NK-92 (cell line): ENCODE data around the gene LAMB3.

ENCODE experiments used
- DNase-seq: peaks from one replicate; lab custom pipeline; 2025; ENCODE audit not compliant: unreplicated experiment; lab: John Stamatoyannopoulos, UW

Gene LAMB3

GRCh38 chr1:209618756-209619420 lies 33.3 kb downstream of the LAMB3 start:
- no peak for DNase-seq

DNA sequence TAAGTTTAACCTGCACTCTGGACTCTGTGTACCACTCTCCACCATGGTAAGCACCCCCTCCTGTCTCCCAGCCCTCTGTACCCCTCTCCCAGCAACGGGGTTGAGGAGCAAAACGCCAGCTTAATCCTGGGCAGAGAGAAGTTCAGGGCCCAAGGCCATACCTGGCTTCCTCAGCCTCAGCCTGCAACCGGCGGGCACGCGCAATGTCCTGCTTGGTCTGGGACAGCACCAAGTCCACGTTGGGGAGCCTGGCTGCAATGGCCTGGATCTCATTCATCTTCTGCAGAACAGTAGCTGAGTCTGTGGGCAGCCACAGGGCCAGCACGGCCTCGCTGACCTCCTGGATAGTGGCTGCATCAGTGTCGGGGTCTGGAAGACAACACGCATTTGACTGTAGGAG lies 33.9 kb downstream of the LAMB3 start:
- DNase-seq = no peak

GRCh38 chr1:209617755-209618154 lies 34.5 kb downstream of the LAMB3 start:
- no peak for DNase-seq

- no peak for DNase-seq
Measured at GRCh38 chr1:209617047-209617673, 35.1 kb downstream of the LAMB3 start.

GRCh38 chr1:209616366-209617046 lies 35.7 kb downstream of the LAMB3 start:
- DNase-seq = no peak

- no peak for DNase-seq
Measured at GRCh38 chr1:209614906-209615305, 37.3 kb downstream of the LAMB3 start.

DNA sequence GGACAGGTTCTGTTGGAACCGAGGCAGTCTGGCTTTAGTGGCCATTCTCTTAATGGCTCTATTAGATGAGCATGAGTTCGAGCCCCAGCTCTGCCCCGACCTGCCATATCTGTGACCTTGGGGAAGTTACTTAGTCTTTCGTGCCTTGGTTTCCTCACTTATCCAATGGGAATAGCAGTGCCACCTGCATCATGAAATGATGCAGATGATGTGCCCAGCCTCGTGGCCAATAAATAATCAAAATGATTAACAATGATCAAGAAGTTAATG lies 38.1 kb downstream of the LAMB3 start:
- no peak for DNase-seq

GRCh38 chr1:209613400-209614150 lies 38.6 kb downstream of the LAMB3 start:
- no peak for DNase-seq

DNA sequence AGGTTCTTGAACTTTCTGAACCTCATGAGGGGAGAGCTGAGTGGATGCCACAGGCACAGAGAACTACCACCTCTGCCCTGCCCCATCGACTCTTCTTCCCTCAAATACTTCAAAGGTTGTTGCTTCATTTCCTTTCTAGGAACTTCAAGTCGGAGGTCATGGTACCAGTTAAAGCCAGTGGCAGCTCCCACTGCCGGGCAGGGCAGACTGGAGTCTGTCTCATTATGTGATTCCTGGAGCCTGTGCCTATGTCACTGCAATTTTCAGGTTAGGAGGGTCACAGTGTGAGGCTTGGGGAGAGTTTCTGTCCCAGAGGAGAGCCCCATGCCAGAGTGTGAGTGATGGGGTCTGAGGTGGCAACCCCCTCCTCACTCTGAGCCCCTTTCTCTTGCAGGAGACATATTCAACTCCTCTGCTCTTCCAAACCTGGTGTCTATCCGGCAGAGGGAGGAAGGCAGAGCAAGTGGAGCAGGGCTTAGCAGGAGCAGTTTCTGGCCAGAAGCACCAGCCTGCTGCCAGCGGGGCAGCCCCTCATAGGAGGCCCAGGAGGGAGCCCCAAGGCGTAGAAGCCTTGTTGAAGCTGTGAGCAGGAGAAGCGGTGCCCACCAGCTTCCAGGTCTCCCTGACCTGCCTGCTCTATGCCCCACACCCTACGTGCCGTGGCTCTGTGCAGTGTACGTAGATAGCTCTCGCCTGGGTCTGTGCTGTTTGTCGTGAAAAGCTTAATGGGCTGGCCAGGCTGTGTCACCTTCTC lies 39.4 kb downstream of the LAMB3 start:
- no peak for DNase-seq

GRCh38 chr1:209611771-209612570 lies 40.3 kb downstream of the LAMB3 start:
- DNase-seq = no peak

DNA sequence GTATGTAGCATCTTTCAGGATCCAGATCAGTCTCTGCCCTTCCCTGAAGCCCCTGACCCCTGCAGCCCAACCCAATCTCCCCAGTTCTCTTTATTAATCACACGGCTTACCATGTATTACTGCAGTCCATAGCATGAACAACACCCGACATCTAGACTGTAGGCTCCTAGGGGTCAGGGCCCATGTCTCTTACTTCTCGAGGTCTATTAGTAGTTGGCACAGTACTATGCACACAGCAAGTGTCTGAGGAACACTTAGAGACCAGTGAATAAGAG lies 41.7 kb downstream of the LAMB3 start:
- no peak for DNase-seq

DNA sequence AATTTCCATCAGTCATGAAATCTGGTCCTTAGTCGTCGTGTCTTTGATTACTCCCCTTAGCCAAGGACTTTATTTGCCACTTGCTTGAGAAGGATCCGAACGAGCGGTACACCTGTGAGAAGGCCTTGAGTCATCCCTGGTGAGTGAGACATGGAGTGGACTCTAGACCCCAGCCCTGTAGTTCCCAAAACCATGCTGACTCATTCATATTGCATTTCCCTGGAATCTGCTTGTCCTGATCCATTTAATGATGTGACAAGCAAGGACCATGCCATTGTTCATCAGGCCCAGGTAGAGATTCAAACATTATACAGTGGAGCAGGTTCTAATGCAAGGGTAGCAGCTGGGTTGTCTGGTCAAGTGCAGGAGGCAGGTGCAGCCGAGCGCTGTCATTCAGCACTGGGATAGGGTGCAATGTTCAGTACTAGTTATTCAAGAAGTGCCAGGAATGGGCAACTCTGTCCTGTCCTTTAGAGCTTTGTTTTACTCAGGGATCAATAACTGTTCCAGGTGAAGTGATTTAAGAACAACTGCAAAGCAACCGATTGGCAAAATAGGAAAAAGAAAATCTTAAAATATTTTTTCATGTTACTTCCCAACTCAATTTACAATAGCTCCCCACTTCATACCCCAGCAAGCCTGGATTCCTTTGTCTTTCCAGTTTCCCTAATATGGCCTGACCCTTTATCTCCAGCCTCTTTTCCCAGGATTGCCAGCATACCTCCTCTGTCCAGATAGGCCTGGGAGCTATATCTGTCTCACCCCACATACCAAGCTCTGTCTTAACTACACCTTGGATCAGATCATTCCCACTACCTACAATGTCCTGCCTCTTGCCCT lies 42.2 kb downstream of the LAMB3 start:
- DNase-seq = no peak

DNA sequence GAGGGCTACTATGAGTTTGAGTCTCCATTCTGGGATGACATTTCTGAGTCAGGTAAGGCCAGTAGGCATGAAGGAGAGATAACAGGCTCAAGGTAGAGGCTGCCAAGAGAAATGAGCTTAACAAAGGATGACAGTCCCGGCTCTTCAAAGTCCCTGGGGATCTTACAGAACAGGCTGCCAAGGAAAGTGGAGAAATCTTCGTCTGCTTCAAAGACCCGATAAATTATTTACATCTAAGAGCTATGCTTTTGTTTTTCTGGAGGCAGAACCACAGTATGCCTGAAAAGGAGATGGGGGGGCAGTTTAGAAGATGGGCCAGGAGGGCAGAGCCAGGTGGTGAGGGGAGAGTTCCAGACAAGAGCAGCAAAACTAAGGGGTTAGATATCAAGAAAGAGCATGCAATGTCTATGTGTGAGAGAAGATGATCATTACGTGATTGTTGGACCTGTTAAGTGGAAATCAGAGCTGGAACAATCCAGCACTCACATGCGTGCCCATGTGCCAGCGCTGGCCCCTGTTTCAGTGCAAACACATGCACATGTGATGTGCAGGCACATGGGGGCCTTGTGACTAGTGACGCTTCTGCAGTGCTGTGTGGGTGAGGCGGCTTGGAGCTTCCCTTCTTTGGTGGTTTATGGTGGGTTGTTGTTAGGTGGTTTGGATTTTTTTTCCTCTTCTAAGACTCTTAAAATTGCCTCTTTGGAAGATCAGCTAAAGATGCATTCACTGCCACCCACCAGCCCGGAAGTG lies 43.0 kb downstream of the LAMB3 start:
- DNase-seq = no peak

- DNase-seq = no peak
Measured at GRCh38 chr1:209607795-209608178, 44.4 kb downstream of the LAMB3 start.

GRCh38 chr1:209607102-209607794 lies 45.0 kb downstream of the LAMB3 start:
- no peak for DNase-seq

DNA sequence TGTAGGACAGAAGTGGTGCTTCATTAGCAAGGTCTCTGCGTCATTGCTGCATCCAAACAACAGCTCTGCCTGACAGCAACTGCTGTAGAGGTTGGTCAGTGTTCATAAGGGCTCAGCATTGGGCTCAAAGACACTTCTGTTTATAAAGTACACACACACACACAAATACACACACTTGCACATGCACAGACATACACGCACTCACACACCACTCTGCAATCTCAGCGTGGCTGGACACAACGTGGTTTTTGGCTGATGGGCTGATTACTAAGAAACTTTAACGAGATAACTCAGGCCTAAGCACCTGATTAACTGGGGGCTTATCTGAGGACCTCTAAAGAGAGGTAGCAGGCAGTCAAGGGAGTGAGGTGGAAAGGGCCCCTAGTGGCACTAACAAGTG lies 48.3 kb downstream of the LAMB3 start:
- no peak for DNase-seq

- DNase-seq = no peak
Measured at GRCh38 chr1:209601809-209602657, 50.2 kb downstream of the LAMB3 start.

GRCh38 chr1:209600541-209600940 lies 51.7 kb downstream of the LAMB3 start:
- DNase-seq = no peak
